ENCODE measurements around the gene POLE.

POLE gene

DNA sequence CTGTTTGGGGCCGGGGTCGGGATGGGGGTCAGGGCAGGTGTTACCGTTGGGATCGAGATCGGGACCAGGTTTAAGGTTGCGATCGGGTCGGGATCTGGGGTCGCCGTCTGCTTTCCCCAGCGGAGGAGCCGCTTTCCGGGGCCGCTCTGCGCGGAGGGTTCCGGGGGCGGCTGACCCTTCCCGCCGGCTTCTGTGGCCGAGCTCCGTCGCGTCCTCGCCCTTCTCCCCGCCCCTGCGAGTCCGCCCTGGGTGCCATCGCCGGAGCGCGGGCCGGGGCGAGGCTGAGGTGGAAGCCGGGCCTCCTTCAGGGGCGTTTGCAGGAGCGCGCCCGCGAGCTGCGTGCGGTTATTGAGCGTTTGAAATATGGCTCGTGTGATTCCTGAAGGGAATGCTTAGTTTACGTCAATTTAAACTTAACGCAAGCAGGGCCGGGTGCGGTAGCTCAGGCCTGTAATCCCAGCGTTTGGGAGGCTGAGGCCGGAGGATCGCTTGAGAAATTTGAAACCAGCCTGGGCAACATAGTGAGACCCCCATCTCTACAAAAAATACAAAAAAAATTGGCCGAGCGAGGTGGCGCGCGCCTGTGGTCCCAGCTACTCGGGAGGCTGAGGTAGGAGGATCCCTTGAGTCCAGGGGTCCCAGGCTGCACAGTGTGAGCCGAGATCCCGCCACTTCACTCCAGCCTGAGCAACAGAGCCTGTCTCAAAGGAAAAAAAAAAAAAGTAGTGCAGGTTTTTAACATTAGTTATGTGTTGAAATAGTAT lies 24.1 kb upstream of the POLE start (continued):
- TF ChIP-seq, protein P1, sequence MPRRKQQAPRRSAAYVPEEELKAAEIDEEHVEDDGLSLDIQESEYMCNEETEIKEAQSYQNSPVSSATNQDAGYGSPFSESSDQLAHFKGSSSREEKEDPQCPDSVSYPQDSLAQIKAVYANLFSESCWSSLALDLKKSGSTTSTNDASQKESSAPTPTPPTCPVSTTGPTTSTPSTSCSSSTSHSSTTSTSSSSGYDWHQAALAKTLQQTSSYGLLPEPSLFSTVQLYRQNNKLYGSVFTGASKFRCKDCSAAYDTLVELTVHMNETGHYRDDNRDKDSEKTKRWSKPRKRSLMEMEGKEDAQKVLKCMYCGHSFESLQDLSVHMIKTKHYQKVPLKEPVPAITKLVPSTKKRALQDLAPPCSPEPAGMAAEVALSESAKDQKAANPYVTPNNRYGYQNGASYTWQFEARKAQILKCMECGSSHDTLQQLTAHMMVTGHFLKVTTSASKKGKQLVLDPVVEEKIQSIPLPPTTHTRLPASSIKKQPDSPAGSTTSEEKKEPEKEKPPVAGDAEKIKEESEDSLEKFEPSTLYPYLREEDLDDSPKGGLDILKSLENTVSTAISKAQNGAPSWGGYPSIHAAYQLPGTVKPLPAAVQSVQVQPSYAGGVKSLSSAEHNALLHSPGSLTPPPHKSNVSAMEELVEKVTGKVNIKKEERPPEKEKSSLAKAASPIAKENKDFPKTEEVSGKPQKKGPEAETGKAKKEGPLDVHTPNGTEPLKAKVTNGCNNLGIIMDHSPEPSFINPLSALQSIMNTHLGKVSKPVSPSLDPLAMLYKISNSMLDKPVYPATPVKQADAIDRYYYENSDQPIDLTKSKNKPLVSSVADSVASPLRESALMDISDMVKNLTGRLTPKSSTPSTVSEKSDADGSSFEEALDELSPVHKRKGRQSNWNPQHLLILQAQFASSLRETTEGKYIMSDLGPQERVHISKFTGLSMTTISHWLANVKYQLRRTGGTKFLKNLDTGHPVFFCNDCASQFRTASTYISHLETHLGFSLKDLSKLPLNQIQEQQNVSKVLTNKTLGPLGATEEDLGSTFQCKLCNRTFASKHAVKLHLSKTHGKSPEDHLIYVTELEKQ (tag by site-specific recombination; IDR thresholded peaks at IDR 0.05; ENCODE audit: borderline replicate concordance) = no peak
- TF ChIP-seq ZNF629 (tag by site-specific recombination; IDR thresholded peaks at IDR 0.05) (no peak), ZNF776 (tag by site-specific recombination; IDR thresholded peaks at IDR 0.05; ENCODE audit: borderline replicate concordance) (no peak), YY2 (tag by site-specific recombination; IDR thresholded peaks at IDR 0.05) (no peak), ZNF571 (tag by site-specific recombination; IDR thresholded peaks at IDR 0.05) (no peak), ZNF777 (tag by site-specific recombination; IDR thresholded peaks at IDR 0.05; ENCODE audit: borderline replicate concordance) (no peak), ZNF433 (tag by site-specific recombination; IDR thresholded peaks at IDR 0.05; ENCODE audit: low read depth) (no peak), ZNF274 (IDR thresholded peaks at IDR 0.05; ENCODE audit: low read length) (no peak), ZNF274 (tag by site-specific recombination; IDR thresholded peaks at IDR 0.05; ENCODE audit: borderline replicate concordance) (no peak), GFI1B (tag by site-specific recombination; IDR thresholded peaks at IDR 0.05) (no peak), ZNF133 (tag by site-specific recombination; IDR thresholded peaks at IDR 0.05) (no peak), ZBTB21 (tag by site-specific recombination; IDR thresholded peaks at IDR 0.05) (no peak), ZNF2 (tag by site-specific recombination; IDR thresholded peaks at IDR 0.05) (peak; percentile 17; the same call in 1 of the 2 replicates), ZNF785 (tag by site-specific recombination; IDR thresholded peaks at IDR 0.05) (no peak), ZNF510 (tag by site-specific recombination; IDR thresholded peaks at IDR 0.05; ENCODE audit: insufficient replicate concordance) (no peak), ZNF211 (tag by site-specific recombination; IDR thresholded peaks at IDR 0.05; ENCODE audit: low read depth) (no peak)
- TF ChIP-seq, protein P2, sequence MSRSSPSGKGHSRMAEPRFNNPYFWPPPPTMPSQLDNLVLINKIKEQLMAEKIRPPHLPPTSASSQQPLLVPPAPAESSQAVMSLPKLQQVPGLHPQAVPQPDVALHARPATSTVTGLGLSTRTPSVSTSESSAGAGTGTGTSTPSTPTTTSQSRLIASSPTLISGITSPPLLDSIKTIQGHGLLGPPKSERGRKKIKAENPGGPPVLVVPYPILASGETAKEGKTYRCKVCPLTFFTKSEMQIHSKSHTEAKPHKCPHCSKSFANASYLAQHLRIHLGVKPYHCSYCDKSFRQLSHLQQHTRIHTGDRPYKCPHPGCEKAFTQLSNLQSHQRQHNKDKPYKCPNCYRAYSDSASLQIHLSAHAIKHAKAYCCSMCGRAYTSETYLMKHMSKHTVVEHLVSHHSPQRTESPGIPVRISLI (tag by site-specific recombination; IDR thresholded peaks at IDR 0.05) = no peak; the same call in 1 of the 2 replicates
- TF ChIP-seq, protein P3, sequence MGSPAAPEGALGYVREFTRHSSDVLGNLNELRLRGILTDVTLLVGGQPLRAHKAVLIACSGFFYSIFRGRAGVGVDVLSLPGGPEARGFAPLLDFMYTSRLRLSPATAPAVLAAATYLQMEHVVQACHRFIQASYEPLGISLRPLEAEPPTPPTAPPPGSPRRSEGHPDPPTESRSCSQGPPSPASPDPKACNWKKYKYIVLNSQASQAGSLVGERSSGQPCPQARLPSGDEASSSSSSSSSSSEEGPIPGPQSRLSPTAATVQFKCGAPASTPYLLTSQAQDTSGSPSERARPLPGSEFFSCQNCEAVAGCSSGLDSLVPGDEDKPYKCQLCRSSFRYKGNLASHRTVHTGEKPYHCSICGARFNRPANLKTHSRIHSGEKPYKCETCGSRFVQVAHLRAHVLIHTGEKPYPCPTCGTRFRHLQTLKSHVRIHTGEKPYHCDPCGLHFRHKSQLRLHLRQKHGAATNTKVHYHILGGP (tag by site-specific recombination; IDR thresholded peaks at IDR 0.05) = no peak
- TF ChIP-seq, protein P4, sequence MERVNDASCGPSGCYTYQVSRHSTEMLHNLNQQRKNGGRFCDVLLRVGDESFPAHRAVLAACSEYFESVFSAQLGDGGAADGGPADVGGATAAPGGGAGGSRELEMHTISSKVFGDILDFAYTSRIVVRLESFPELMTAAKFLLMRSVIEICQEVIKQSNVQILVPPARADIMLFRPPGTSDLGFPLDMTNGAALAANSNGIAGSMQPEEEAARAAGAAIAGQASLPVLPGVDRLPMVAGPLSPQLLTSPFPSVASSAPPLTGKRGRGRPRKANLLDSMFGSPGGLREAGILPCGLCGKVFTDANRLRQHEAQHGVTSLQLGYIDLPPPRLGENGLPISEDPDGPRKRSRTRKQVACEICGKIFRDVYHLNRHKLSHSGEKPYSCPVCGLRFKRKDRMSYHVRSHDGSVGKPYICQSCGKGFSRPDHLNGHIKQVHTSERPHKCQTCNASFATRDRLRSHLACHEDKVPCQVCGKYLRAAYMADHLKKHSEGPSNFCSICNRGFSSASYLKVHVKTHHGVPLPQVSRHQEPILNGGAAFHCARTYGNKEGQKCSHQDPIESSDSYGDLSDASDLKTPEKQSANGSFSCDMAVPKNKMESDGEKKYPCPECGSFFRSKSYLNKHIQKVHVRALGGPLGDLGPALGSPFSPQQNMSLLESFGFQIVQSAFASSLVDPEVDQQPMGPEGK (tag by site-specific recombination; IDR thresholded peaks at IDR 0.05) = peak; percentile 25; the same call in 1 of the 2 replicates
- TF ChIP-seq, protein P5, sequence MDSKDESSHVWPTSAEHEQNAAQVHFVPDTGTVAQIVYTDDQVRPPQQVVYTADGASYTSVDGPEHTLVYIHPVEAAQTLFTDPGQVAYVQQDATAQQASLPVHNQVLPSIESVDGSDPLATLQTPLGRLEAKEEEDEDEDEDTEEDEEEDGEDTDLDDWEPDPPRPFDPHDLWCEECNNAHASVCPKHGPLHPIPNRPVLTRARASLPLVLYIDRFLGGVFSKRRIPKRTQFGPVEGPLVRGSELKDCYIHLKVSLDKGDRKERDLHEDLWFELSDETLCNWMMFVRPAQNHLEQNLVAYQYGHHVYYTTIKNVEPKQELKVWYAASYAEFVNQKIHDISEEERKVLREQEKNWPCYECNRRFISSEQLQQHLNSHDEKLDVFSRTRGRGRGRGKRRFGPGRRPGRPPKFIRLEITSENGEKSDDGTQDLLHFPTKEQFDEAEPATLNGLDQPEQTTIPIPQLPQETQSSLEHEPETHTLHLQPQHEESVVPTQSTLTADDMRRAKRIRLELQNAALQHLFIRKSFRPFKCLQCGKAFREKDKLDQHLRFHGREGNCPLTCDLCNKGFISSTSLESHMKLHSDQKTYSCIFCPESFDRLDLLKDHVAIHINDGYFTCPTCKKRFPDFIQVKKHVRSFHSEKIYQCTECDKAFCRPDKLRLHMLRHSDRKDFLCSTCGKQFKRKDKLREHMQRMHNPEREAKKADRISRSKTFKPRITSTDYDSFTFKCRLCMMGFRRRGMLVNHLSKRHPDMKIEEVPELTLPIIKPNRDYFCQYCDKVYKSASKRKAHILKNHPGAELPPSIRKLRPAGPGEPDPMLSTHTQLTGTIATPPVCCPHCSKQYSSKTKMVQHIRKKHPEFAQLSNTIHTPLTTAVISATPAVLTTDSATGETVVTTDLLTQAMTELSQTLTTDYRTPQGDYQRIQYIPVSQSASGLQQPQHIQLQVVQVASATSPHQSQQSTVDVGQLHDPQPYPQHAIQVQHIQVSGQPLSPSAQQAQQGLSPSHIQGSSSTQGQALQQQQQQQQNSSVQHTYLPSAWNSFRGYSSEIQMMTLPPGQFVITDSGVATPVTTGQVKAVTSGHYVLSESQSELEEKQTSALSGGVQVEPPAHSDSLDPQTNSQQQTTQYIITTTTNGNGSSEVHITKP (tag by site-specific recombination; IDR thresholded peaks at IDR 0.05) = no peak
- TF ChIP-seq, protein P6, sequence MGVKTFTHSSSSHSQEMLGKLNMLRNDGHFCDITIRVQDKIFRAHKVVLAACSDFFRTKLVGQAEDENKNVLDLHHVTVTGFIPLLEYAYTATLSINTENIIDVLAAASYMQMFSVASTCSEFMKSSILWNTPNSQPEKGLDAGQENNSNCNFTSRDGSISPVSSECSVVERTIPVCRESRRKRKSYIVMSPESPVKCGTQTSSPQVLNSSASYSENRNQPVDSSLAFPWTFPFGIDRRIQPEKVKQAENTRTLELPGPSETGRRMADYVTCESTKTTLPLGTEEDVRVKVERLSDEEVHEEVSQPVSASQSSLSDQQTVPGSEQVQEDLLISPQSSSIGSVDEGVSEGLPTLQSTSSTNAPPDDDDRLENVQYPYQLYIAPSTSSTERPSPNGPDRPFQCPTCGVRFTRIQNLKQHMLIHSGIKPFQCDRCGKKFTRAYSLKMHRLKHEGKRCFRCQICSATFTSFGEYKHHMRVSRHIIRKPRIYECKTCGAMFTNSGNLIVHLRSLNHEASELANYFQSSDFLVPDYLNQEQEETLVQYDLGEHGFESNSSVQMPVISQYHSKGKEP (tag by site-specific recombination; IDR thresholded peaks at IDR 0.05) = no peak
- TF ChIP-seq, protein P7, sequence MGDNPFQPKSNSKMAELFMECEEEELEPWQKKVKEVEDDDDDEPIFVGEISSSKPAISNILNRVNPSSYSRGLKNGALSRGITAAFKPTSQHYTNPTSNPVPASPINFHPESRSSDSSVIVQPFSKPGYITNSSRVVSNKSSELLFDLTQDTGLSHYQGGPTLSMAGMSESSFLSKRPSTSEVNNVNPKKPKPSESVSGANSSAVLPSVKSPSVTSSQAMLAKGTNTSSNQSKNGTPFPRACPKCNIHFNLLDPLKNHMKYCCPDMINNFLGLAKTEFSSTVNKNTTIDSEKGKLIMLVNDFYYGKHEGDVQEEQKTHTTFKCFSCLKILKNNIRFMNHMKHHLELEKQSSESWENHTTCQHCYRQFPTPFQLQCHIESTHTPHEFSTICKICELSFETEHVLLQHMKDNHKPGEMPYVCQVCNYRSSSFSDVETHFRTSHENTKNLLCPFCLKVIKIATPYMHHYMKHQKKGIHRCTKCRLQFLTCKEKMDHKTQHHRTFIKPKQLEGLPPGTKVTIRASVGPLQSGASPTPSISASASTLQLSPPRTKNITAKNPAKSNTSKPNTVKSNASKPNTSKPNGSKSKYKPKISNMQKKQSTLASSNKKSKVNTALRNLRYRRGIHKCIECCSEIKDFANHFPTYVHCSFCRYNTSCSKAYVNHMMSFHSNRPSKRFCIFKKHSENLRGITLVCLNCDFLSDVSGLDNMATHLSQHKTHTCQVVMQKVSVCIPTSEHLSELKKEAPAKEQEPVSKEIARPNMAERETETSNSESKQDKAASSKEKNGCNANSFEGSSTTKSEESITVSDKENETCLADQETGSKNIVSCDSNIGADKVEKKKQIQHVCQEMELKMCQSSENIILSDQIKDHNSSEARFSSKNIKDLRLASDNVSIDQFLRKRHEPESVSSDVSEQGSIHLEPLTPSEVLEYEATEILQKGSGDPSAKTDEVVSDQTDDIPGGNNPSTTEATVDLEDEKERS (tag by site-specific recombination; IDR thresholded peaks at IDR 0.05) = no peak

Measured in HEK293 (cell line).